PC-3 (cell line): ENCODE data around the gene PDF. TPM values are rescaled to one million over a fixed set of nuclear protein-coding genes. Genes with fewer than 3 reads are reported as not detected.

Experiments used
- ATAC-seq: fragments of 200-7000 bp; cut with Tn5 transposase; 2 replicates; pipeline ENCODE4 v1.9.1; 2020; ENCODE audit warnings: mild to moderate bottlenecking, moderate library complexity
- BruUV-seq: library from RNA; stranded (reverse); fragments of 400-500 nt; replicated peaks from 2 replicates; lab custom pipeline; 2021; lab: Mats Ljungman, UMichigan
- CTCF ChIA-PET: fragments of 300-600 bp; sonication (Branson Sonifier 250); formaldehyde crosslinking; loops from one replicate; lab custom pipeline; 2022; ENCODE audit warnings: antibody characterized with exemption; lab: Charles Lee
- POLR2A ChIA-PET: fragments of 300-600 bp; sonication (Branson Sonifier 250); formaldehyde crosslinking; loops from one replicate; lab custom pipeline; 2022; ENCODE audit warnings: antibody characterized with exemption; ENCODE audit not compliant: unreplicated experiment; lab: Charles Lee
- DNase-seq: peaks from one replicate; pipeline ENCODE4 v3.0.0-alpha.2; 2015
- H2AFZ ChIP-seq: fragments of 300-600 bp; sonication (generic); 2 replicates; pipeline ENCODE4 v1.6.0; 2016; ENCODE audit warnings: antibody characterized with exemption, low read length
- H3F3A ChIP-seq: fragments of 300-600 bp; sonication (generic); one replicate; pipeline ENCODE4 v1.6.0; 2017; ENCODE audit warnings: antibody characterized with exemption, low read length, control low read depth, mild to moderate bottlenecking; ENCODE audit not compliant: unreplicated experiment
- H3K27ac ChIP-seq: fragments of 300-600 bp; sonication (generic); 2 replicates; pipeline ENCODE4 v1.5.1; 2016; ENCODE audit warnings: mild to moderate bottlenecking, low read length
- H3K27me3 ChIP-seq: fragments of 300-600 bp; sonication (generic); 2 replicates; pipeline ENCODE4 v1.6.1; 2016; ENCODE audit warnings: low read length, mixed read lengths
- H3K36me3 ChIP-seq: fragments of 300-600 bp; sonication (generic); 2 replicates; pipeline ENCODE4 v1.6.1; 2016; ENCODE audit warnings: low read depth, mixed run types, low read length, mixed read lengths
- H3K4me1 ChIP-seq: fragments of 300-600 bp; sonication (generic); 2 replicates; pipeline ENCODE4 v1.5.1; 2016; ENCODE audit warnings: low read length; ENCODE audit not compliant: insufficient read depth
- H3K4me2 ChIP-seq: fragments of 300-600 bp; sonication (generic); 2 replicates; pipeline ENCODE4 v1.6.0; 2016; ENCODE audit warnings: low read length
- H3K4me3 ChIP-seq: fragments of 300-600 bp; sonication (generic); 2 replicates; pipeline ENCODE4 v1.5.1; 2016; ENCODE audit warnings: mild to moderate bottlenecking, low read length, mixed read lengths
- H3K79me2 ChIP-seq: fragments of 300-600 bp; sonication (generic); 2 replicates; pipeline ENCODE4 v1.6.1; 2017; ENCODE audit warnings: low read length, mixed read lengths
- H3K9ac ChIP-seq: fragments of 300-600 bp; sonication (generic); 2 replicates; pipeline ENCODE4 v1.6.0; 2016; ENCODE audit warnings: mild to moderate bottlenecking, low read length
- H3K9me2 ChIP-seq: fragments of 300-600 bp; sonication (generic); replicated peaks from 2 replicates; pipeline ENCODE4 v1.6.1; 2016; ENCODE audit warnings: mixed run types, low read length, mixed read lengths
- H3K9me3 ChIP-seq: fragments of 300-600 bp; sonication (generic); 2 replicates; pipeline ENCODE4 v1.6.1; 2016; ENCODE audit warnings: low read length, mixed read lengths
- H4K20me1 ChIP-seq: fragments of 300-600 bp; sonication (generic); 2 replicates; pipeline ENCODE4 v1.6.1; 2016; ENCODE audit warnings: low read length, mixed read lengths
- CTCF ChIP-seq: fragments of 300-600 bp; sonication (generic); conservative IDR thresholded peaks from 2 replicates; pipeline ENCODE4 v1.5.1; 2017; ENCODE audit warnings: antibody characterized with exemption, low read depth, mild to moderate bottlenecking, low read length
- EZH2 ChIP-seq: fragments of 300-600 bp; sonication (generic); IDR thresholded peaks from one replicate; pipeline ENCODE4 v1.6.1; 2017; ENCODE audit warnings: antibody characterized with exemption, mild to moderate bottlenecking, low read length; ENCODE audit not compliant: unreplicated experiment
- EZH2phosphoT487 ChIP-seq: fragments of 300-600 bp; sonication (generic); IDR thresholded peaks from 2 replicates; pipeline ENCODE4 v1.6.1; 2018; ENCODE audit warnings: mild to moderate bottlenecking, antibody characterized with exemption, low read length, borderline replicate concordance
- intact Hi-C: fragments of 100-400 bp; cut with micrococcal nuclease; formaldehyde crosslinking; loops from 2 replicates; pipeline ENCODE4 v1.9.0; 2023
- total RNA-seq: library from RNA; depleted of rRNA; stranded (reverse); fragments of >200 nt; gene quantifications from 2 replicates; pipeline ENCODE4 v1.2.3, GENCODE V29; 2014

PDF gene
- total RNA-seq, 1 experiment from 2014 or later = 30.6 TPM

- Histone ChIP-seq H3K9me2 (no peaks in the 10 kb centered on the region), H2AFZ (no peak overlapping the region), H3K4me3 (no peak overlapping the region), H3F3A (no peaks in the 10 kb centered on the region), H3K27ac (no peak overlapping the region), H3K9me3 (no peaks in the 10 kb centered on the region), H3K4me2 (no peak overlapping the region), H3K79me2 (peaks cover 64% of the 10 kb centered on the region), H3K4me1 (peaks cover 21% of the 10 kb centered on the region), H4K20me1 (peaks cover 10% of the 10 kb centered on the region), H3K27me3 (no peaks in the 10 kb centered on the region), H3K9ac (no peak overlapping the region), H3K36me3 (peaks cover 20% of the 10 kb centered on the region)
- CTCF ChIA-PET = no interaction called here
- TF ChIP-seq CTCF = no peak
- TF ChIP-seq EZH2phosphoT487 = no peak
- no peak for TF ChIP-seq EZH2
- POLR2A ChIA-PET = no interaction called here
- intact Hi-C loops = no loop called here
- DNase-seq (no peak), ATAC-seq (no peak)
- BruUV-seq = TSS peak; percentile 39
Observed at GRCh38 chr16:69324585-69325253, 5.7 kb downstream of the PDF start.

- no peak for TF ChIP-seq CTCF
- TF ChIP-seq EZH2 = no peak
- no peak for TF ChIP-seq EZH2phosphoT487
- peaks cover 10% of the 10 kb centered on the region for H4K20me1 ChIP-seq
Observed at GRCh38 chr16:69324013-69324531, 6.3 kb downstream of the PDF start.

GRCh38 chr16:69323415-69323814 lies 7.0 kb downstream of the PDF start:
- Histone ChIP-seq H4K20me1 (peaks cover 10% of the 10 kb centered on the region), H3K4me3 (no peak overlapping the region), H3K9me3 (no peaks in the 10 kb centered on the region), H3K4me1 (peaks cover 18% of the 10 kb centered on the region), H3K27me3 (no peaks in the 10 kb centered on the region), H3K4me2 (no peak overlapping the region), H2AFZ (no peak overlapping the region), H3K9me2 (no peaks in the 10 kb centered on the region), H3K27ac (no peak overlapping the region), H3F3A (no peaks in the 10 kb centered on the region), H3K9ac (no peak overlapping the region), H3K79me2 (peaks cover 51% of the 10 kb centered on the region), H3K36me3 (peaks cover 26% of the 10 kb centered on the region)
- TF ChIP-seq EZH2 (no peak), CTCF (no peak), EZH2phosphoT487 (no peak)
- ATAC-seq (no peak), DNase-seq (no peak)
- ChIA-PET CTCF (no interaction called here), POLR2A (no interaction called here)
- no TSS peak for BruUV-seq
- intact Hi-C loops = no loop called here

More at GRCh38 chr16:69324013-69324531, 6.3 kb downstream of the PDF start:
- POLR2A ChIA-PET = no interaction called here
- CTCF ChIA-PET = no interaction called here
- Histone ChIP-seq H3K79me2 (peaks cover 58% of the 10 kb centered on the region), H3K9ac (no peak overlapping the region), H3K36me3 (peaks cover 24% of the 10 kb centered on the region), H3K27ac (no peak overlapping the region), H3K27me3 (no peaks in the 10 kb centered on the region), H3F3A (no peaks in the 10 kb centered on the region), H3K4me3 (no peak overlapping the region), H2AFZ (no peak overlapping the region), H3K9me2 (no peaks in the 10 kb centered on the region), H3K4me2 (no peak overlapping the region), H3K4me1 (peaks cover 21% of the 10 kb centered on the region), H3K9me3 (no peaks in the 10 kb centered on the region)
- ATAC-seq (no peak), DNase-seq (no peak)
- no TSS peak for BruUV-seq
- intact Hi-C loops = no loop called here
